ENCODE results near the gene GUCY2D. TPM values are rescaled to one million over a fixed set of nuclear protein-coding genes. Genes with fewer than 3 reads are reported as not detected.
"Not testable (repeated sequence)": the region's sequence is repeated elsewhere in the genome, so short reads cannot be mapped to it uniquely, and the experiment has no call there.

The GUCY2D gene
- total and polyA plus RNA-seq, 7 donors = not detected

GRCh38 chr17:8059131-8059530 lies 56.7 kb downstream of the GUCY2D start:
- WGBS, 3 donors = 17 to 31% (median 25%) methylated on average over 7 of the region's 7 CpGs
- Histone ChIP-seq H3K9me3 (no peaks in the 10 kb centered on the region), H3K36me3 (ENCODE audit: insufficient read depth in 1 of 2, low read depth in 1 of 2) (no peaks in the 10 kb centered on the region), H3K27me3 (ENCODE audit: insufficient read depth in 3 of 3, low read length in 2 of 3) (peaks cover 6 to 47% (median 10%) of the 10 kb centered on the region in 3 donors), H3K4me1 (peaks cover 2% of the 10 kb centered on the region), H3K27ac (no peak overlapping the region), H3K4me3 (no peak overlapping the region)
- TF ChIP-seq CTCF (IDR thresholded peaks at IDR 0.05) = no peak
- DNase-seq = no peak
- no peak for ATAC-seq
- intact Hi-C loops (cut with DNase I) = loop anchor here (1.0 to 10.0 kb wide), 5 partner anchors 67 to 314 kb away; no protein-coding TSS in a partner anchor

GRCh38 chr17:8060274-8060673 lies 57.9 kb downstream of the GUCY2D start:
- 6 to 7% (median 7%) methylated on average over 10 of the region's 10 CpGs for WGBS, 3 donors
- no peaks in the 10 kb centered on the region for H3K36me3 ChIP-seq (ENCODE audit: insufficient read depth in 1 of 2, low read depth in 1 of 2)
- ATAC-seq (peak in 3 of 4 donors; percentile 59 to 76 (median 64)), DNase-seq (no peak)
- H3K27ac ChIP-seq = no peak overlapping the region
- H3K9me3 ChIP-seq = no peaks in the 10 kb centered on the region
- H3K4me1 ChIP-seq = peaks cover 2% of the 10 kb centered on the region
- intact Hi-C loops (cut with DNase I) = loop anchor here (2.0 to 5.0 kb wide), 2 partner anchors 51 to 52 kb away; no protein-coding TSS in a partner anchor
- no peak overlapping the region for H3K4me3 ChIP-seq
- peak; percentile 80 for TF ChIP-seq CTCF (IDR thresholded peaks at IDR 0.05)
- peaks cover 6 to 47% (median 10%) of the 10 kb centered on the region in 3 donors for H3K27me3 ChIP-seq (ENCODE audit: insufficient read depth in 3 of 3, low read length in 2 of 3)

DNA sequence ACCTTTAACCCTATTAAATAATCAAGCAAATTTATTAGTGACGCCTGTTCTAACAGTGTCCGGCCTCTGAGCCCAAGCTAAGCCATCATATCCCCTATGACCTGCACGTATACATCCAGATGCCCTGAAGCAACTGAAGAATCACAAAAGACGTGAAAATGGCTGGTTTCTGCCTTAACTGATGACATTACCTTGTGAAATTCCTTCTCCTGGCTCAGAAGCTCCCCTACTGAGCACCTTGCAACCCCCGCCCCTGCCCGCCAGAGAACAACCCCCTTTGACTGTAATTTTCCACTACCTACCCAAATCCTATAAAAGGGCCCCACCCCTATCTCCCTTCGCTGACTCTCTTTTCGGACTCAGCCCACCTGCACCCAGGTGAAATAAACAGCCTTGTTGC lies 59.4 kb downstream of the GUCY2D start:
- not testable (repeated sequence) for H3K4me1 ChIP-seq; H3K27ac ChIP-seq; H3K4me3 ChIP-seq; DNase-seq; H3K9me3 ChIP-seq; ATAC-seq; H3K36me3 ChIP-seq (ENCODE audit: insufficient read depth in 1 of 2, low read depth in 1 of 2)
- peaks cover 6 to 43% (median 10%) of the 10 kb centered on the region in 3 donors for H3K27me3 ChIP-seq (ENCODE audit: insufficient read depth in 3 of 3, low read length in 2 of 3)
- WGBS, 3 donors = 42 to 48% (median 47%) methylated on average over 8 of the region's 8 CpGs
- intact Hi-C loops (cut with DNase I) = loop anchor here (2.0 to 5.0 kb wide), 2 partner anchors 49 to 50 kb away; no protein-coding TSS in a partner anchor

DNA sequence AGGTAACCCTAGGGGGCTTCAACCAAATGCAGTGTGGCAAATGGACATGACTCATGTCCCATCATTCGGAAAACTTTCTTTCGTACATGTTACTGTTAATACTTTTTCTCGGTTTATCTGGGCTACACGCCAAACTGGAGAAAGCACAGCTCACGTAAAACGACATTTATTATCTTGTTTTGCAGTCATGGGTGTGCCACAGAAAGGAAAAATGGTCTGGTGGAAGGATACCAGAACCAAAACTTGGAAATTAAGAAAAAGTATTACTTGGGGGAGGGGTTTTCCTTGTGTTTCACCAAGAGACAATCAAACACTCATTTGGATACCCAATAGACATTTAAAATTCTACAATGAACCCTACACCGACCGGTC lies 60.0 kb downstream of the GUCY2D start:
- ATAC-seq (no peak), DNase-seq (no peak)
- Histone ChIP-seq H3K27ac (no peak overlapping the region), H3K36me3 (ENCODE audit: insufficient read depth in 1 of 2, low read depth in 1 of 2) (no peaks in the 10 kb centered on the region), H3K4me1 (peaks cover 2% of the 10 kb centered on the region), H3K27me3 (ENCODE audit: insufficient read depth in 3 of 3, low read length in 2 of 3) (peaks cover 6 to 43% (median 10%) of the 10 kb centered on the region in 3 donors), H3K4me3 (no peak overlapping the region), H3K9me3 (no peaks in the 10 kb centered on the region)
- WGBS, 3 donors = 4 to 9% (median 9%) methylated on average over 8 of the region's 8 CpGs
- intact Hi-C loops (cut with DNase I) = loop anchor here in 1 of 2 donors (5.0 kb wide), 1 partner anchor 50 kb away; no protein-coding TSS in a partner anchor
- no peak for TF ChIP-seq CTCF (IDR thresholded peaks at IDR 0.05)

- 7 to 12% (median 9%) methylated on average over 15 of the region's 15 CpGs for WGBS, 3 donors
- Histone ChIP-seq H3K4me1 (peaks cover 2% of the 10 kb centered on the region), H3K36me3 (ENCODE audit: insufficient read depth in 1 of 2, low read depth in 1 of 2) (no peaks in the 10 kb centered on the region), H3K4me3 (no peak overlapping the region), H3K27me3 (ENCODE audit: insufficient read depth in 3 of 3, low read length in 2 of 3) (peaks cover 6 to 43% (median 10%) of the 10 kb centered on the region in 3 donors), H3K9me3 (no peaks in the 10 kb centered on the region), H3K27ac (no peak overlapping the region)
- no peak for TF ChIP-seq CTCF (IDR thresholded peaks at IDR 0.05)
- ATAC-seq (peak; percentile 33 to 69 (median 66)), DNase-seq (no peak)
- intact Hi-C loops (cut with DNase I) = loop anchor here in 1 of 2 donors (5.0 kb wide), 1 partner anchor 49 kb away; no protein-coding TSS in a partner anchor
These were observed 60.5 kb downstream of the GUCY2D start for GRCh38 chr17:8062807-8063483.

Data from psoas muscle (tissue), 8 donors.